Head of caudate nucleus (tissue), 42 donors: Measurements from ENCODE around the gene GNLY.
"Not testable (repeated sequence)": the region's sequence is repeated elsewhere in the genome, so short reads cannot be mapped to it uniquely, and the experiment has no call there.

Source experiments
- DNase-seq, 42 donors: peaks; one replicate each; pipeline versions ENCODE4 v3.0.0 to v3.0.0-alpha.2; 2020 to 2021; ENCODE audit warnings: mixed read lengths in 7 of 42
- intact Hi-C: fragments of 100-400 bp; cut with DNase I; formaldehyde crosslinking; loops from one replicate; pipeline ENCODE4 v1.15.0; 2022

GNLY gene

DNA sequence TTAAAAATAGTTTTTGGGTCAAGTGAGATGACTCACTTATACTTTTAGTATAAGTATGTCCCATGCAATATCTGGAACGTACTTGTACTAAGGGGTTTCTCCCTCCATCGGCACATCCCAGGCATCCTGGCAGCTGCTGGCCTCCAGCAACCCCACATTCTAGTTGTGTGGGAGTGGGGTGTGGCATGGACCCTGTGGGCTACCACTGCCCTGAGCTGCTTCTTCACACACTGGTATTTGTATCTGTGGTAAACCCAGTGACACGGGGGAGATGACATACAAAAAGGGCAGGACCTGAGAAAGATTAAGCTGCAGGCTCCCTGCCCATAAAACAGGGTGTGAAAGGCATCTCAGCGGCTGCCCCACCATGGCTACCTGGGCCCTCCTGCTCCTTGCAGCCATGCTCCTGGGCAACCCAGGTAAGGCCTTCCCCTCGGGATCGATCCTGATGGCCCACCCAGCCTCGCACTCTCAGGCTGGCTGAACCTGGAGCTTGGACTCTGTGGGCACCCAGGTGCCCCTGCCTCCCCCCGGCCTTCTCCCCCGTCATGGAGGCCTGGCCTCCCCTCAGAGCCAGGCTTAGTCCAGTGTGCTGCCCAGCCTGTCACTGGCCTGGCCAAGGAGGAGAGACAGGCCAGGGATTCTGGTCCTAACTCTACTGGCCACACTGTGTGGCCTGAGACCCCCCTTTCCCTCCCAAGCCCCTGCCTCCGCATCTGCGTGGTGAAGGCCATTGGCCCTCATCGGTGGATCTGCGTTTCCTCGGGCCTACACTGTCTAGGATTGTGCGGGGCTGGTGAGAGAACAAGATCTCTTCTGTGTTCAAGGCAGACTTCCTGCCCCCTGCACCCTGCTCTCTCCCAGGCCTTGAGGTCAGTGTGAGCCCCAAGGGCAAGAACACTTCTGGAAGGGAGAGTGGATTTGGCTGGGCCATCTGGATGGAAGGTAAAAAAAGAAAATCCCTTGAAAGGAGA lies at the start of gene GNLY:
TSS of gene GNLY (plus strand) at position 307 of the 974 bp plus-strand sequence. CDS start at position 368, 61 bp downstream.
- peak in 2 of 42 donors; percentile 15 to 30 for DNase-seq
- intact Hi-C loops: no loop called here

GRCh38 chr2:85644909-85645308 lies 49.2 kb upstream of the GNLY start:
- no peak for DNase-seq
- intact Hi-C loops: loop anchor here (10.0 kb wide), 1 partner anchor 60 kb away; no protein-coding TSS in a partner anchor

DNA sequence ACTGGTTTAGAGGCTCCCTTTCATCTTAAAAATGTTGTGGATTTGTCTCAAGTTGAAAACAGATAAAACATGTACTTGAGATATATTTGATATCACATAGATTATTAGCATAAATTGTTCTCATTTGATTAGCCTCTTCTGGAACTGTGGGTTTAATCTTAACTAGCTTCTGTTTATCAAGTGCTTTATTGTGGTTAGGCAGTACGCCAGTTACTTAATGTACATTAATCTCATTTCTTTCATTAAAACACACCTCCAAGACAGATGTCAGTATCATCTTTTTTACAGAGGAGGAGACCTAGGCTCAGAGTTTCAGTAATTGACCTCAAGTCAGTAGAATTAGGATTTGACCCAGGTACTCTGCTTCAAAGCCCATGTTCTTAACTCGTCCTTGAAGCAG lies 48.0 kb upstream of the GNLY start:
- DNase-seq: no peak
- intact Hi-C loops: loop anchor here (10.0 kb wide), 1 partner anchor 59 kb away; no protein-coding TSS in a partner anchor

DNA sequence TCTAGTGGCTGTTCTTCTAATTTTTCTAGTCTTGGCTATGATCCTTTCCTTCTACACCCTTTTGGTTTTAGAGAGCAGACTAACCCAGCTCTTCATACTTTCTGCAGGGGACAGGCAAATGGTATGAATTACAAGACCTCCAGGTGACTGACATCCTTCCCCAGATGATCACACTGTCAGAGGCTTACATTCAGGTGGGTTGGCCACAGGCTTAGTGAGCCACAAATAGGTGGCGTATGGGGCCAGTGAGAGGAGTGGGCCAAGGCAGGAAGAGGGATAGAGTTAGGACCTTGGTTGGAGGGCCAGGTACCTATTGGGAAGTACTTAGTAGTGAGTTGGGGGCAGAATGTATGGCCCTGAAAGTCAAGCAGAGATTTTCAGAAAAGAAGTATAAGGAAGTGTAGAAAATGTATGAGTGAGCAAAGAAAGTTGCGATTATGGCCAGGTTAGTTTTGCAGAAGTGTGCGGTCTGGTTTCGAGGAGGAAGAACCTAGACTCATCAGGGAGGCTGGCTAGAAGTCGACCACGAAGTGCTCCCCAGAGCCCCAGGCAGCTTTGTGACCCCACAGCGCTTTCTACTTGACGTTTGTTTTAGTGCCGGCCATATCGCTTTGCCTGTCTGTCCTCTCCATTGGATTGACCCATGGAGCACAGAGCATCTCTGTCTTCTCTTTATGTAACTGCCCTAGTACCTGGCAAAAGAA lies 46.2 kb upstream of the GNLY start:
- DNase-seq: peak in 3 of 42 donors; percentile 10 to 15 (median 15)
- intact Hi-C loops: loop anchor here (10.0 kb wide), 1 partner anchor 57 kb away; no protein-coding TSS in a partner anchor

DNA sequence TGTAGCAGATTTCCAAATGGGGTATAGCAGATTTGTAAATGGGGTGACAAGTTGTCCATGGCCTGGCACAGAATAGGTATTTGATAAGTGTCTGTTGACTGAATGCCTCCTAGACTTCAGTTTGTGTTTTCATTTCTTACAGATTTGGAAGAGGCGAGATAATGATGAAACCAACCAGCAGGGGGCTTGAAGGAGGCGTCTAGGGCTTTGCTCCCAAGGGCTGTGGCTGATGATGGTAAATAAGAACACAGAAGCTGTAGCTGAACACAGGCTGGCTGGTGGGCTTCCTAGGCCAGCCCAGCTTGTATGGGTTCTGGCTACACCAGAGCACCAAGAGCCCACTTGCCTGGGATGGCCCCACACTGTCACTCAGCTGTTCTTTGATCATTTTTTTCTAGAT lies 45.5 kb upstream of the GNLY start:
- peak in 2 of 42 donors; percentile 11 to 17 for DNase-seq
- intact Hi-C loops: loop anchor here (10.0 kb wide), 1 partner anchor 56 kb away; no protein-coding TSS in a partner anchor

DNA sequence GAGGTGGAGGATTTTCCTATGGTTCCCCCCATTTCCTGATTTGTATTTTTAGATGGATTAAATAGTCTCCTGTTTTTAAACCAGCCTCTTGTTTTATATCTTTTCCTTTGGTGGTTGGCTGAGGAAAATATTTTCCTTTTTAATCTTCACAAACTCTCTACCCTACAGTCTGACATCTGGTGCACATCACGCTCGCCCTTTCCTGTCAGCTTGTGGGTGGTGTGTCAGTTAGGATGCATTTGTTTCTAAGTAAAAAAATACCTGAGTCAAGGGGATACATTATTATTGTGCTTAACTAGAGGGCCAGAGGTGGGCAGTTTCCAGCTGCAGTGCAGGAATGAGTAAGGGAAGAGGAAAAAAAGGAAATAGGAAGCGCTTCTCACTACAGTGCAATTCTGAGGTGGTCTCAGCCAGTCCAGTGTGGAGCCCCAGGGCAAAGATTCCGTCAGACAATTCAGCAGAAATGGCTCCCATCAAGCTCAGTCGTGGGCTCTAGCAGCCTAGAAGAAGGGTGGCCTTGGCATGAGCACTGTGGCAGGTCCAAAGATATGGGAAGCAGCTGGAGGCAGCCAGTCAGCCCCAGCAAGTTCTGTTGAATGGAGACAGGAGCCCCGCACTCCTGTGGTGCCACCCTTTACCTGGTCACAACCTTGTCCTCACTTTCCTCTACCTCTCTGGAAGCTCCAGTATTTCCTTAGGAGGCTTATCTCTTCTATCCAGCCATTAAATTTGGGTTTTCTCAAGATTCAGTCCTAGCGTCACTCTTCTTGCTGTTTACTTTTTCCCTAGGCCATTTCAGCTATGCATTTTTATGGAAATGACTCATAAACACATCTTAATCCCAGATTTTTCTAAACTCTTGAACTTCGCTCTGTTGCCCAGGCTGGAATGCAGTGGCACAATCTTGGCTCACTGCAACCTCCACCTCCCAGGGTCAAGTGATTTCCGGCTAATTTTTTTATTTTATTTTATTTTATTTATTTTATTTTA lies 44.7 kb upstream of the GNLY start:
- DNase-seq: peak in 1 of 42 donors; percentile 26
- intact Hi-C loops: loop anchor here (10.0 kb wide), 1 partner anchor 55 kb away; no protein-coding TSS in a partner anchor

- intact Hi-C loops: no loop called here
- no peak for DNase-seq
These were observed 43.7 kb upstream of the GNLY start for GRCh38 chr2:85650456-85650855.

DNA sequence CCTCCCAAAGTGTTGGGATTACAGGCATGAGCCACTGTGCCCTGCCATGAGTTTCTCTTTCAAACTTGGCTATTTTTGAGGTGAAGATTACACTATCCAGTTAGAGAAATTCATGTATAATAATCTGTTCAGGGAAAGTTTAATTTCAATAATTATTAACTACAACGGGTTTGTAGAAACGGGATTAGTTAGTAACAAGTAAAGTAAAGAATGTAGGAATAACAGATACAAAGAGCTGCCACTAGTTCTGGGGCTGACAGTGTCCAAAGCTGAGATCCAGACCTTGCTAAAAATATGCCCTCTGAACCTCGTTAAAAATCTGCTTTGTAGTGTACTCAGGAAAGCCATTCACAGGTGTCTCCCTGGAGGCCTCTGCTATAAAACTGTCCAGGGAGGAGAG lies 43.1 kb upstream of the GNLY start:
- intact Hi-C loops: no loop called here
- no peak for DNase-seq

GRCh38 chr2:85652056-85652455 lies 42.1 kb upstream of the GNLY start:
- no peak for DNase-seq
- intact Hi-C loops: no loop called here

DNA sequence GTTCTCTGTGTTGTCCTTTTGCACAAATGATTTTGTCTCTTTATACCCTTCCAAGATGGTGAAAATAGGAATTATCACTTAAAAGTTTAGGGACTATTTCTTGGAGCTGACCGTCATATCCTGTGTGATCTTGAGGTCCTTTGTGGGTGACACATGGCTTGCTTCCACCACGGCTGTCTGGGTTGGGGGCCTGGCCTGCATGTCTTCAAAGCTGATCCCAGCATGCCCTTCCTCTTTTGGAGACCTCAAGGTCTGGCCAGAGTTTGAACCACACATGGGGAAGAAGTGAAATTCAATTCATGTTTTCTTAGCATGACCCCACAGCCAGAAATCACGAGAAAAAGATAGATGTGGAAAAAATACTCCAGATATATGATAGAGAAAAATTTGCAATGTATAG lies 40.2 kb upstream of the GNLY start:
- intact Hi-C loops: no loop called here

DNA sequence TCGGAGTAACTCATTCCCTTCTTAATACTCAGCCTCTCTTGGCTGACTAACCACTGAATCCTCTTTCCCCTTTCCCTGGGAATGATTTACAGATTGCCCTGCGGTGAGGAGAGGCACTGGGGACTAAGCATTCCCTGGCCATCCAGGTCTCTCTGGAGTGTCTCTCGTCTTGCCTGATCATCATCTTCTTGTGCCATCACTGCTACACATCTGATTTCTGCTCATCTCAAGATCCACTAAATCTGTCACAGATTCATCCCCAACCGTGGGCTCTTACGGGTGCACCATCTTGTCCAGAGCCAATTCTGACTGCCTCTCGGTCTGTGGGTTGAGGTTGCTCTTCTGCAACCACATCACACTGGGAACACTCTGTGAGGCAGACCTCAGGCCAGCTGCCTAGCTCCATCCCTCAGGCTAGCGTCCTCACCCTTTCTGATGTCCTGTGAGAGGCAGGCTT lies 38.2 kb upstream of the GNLY start:
- intact Hi-C loops: no loop called here
- DNase-seq: no peak

More for the DNA sequence above, 40.2 kb upstream of the GNLY start:
- DNase-seq: peak in 21 of 42 donors; percentile 15 to 56 (median 34)

DNA sequence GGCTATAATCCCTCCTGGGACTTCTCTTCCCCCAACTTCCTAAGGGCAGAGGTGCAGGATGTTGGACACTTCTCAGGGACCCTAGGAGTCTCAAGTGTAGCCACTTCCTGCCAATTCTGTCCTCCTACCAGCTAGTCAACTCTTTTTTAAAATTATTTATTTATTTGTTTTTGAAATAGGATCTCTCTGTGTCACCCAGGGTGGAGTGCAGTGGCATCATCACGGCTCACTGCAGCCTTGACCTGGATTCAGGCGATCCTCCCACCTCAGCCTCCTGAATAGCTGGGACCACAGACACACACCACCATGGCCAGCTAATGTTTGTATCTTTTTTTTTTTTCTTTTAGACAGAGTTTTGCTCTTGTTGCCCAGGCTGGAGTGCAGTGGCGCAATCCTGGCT lies 37.7 kb upstream of the GNLY start:
- DNase-seq: no peak
- intact Hi-C loops: no loop called here

- DNase-seq, intact Hi-C loops: not testable (repeated sequence)
These were observed 36.8 kb upstream of the GNLY start for GRCh38 chr2:85657399-85657798.

- intact Hi-C loops: no loop called here
- no peak for DNase-seq
These were observed 34.7 kb upstream of the GNLY start for GRCh38 chr2:85659324-85659981.

DNA sequence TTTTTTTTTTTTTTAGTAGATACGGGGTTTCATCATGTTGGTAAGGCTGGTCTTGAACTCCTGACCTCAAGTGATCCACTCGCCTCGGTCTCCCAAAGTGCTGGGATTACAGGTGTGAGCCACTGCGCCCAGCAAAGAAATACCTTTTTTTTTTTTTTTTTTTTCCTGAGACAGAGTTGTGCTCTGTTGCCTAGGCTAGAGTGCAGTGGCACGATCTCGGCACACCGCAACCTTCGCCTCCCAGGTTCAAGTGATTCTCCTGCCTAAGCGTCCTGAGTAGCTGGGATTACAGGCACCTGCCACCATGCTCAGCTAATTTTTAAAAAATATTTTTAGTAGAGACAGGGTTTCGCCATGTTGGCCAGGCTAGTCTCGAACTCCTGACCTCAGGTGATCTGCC lies 33.9 kb upstream of the GNLY start:
- intact Hi-C loops, DNase-seq: not testable (repeated sequence)

DNA sequence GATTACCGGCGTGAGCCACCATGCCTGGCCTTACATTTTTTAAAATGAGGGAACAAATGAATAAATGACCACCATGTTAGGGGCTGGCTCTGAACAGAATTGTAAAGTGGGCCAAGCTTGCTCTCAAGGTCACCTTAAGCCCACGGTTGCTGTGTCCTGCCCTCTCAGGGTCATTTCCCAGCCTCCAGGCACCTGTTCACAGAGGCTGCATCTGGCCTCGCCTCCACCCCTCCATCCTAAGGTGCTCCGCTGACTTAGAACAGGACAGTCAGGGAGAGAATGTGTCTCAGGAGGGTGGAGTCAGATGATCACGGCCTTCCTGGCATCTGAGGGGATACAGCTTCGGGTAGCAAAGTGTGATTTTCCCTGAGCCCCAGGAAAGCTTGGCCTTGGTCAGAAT lies 33.4 kb upstream of the GNLY start:
- DNase-seq: no peak
- intact Hi-C loops: no loop called here

- intact Hi-C loops: no loop called here
- DNase-seq: no peak
These were observed 32.9 kb upstream of the GNLY start for GRCh38 chr2:85661139-85661858.
